ENCODE data around the gene SLC10A7.

The SLC10A7 gene

DNA sequence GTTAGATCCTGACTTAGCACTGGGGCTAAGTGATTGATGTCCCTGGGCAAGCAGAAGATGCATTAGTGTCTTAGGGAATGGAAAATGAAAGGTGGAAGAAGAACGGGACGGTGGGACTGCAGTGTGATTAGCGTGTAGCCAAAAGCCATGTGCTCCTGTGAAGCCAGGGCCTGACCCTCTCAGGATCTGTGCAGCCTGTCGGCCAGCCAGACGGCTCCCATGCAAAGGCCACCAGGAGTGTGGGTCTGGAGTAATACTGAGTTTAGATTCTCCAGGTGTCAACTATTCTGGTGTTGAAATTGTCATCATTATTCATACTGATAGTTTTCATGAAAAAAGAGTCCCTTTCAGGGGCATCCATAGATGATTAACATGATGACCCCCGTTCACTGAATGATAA, 275.4 kb downstream of the SLC10A7 start:
- no peak for DNase-seq

DNA sequence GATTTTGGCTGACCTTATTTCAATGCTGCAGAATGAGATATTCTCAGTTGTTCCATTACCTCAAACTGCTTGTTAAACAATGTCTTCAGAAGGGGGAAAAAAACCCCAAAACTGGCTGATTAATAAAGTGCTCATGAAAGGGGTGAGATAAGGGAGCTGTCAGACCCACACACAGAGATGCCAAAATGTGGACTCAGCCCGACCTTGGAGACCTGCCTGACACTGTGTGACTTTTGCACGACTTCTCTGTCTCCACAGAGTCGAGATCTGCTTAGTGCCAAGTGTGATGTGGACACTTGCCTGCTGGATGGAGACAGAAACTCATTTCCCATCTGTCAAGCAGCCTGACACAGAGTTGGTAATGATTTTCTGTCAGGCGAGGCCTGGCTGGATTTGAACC, 275.9 kb downstream of the SLC10A7 start:
- DNase-seq = no peak

DNA sequence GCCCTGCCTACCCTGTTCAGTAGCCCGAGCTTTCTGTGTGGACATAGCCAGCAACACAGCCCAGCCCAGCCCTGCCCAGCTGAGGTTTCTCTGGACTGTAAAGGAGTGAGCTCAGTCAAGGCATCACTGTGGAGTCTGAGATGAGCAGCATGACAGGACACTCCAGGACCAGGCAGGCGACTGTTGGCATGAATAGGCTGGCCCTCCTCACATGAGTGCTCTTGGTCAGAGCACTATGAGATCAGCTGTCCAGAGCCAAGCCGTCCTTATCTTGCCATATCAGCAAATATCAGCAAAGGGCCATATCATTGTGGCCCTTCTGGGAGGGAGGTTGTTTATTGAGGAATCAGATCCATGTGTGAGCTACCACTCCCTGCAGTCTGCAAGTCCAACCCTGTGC, 276.5 kb downstream of the SLC10A7 start:
- no peak for DNase-seq

DNA sequence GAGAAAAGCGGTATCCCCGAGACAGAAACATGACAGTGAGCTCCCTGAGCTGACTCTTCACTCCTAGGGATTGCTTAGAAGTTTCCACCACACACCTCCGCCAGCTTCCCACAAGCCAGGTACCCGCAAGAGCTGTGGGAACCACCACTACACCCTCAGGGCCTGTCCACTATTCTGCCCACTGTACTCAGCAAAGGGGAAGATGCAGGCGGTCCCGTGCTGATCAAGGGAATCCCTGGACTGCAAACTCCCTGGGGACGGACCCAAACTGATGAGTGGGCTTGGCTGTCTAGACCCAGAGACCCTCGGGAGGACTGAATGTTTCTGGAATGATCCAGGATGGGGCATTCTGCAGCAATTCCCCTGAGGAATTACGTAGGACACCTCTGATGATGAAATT, 277.2 kb downstream of the SLC10A7 start:
- DNase-seq = no peak

DNA sequence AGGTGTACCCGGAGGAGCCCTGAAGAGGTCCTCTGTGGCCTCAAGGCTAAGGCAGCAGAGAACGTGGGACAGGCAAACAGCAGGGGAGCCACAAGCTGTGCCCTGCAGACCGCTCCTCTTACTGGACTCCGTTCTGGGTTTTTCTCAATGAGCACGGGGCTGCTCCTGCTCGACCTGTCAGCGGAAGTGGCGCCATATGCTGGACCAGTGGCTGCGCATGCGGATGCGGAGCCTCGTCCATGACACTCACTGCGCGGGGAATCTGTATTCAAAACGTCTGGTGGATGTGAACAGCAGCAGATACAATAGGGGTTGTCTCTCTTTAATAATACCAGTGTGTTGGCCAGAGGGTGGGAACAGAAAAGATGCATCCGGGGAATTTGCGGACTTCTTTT, 277.9 kb downstream of the SLC10A7 start:
- no peak for DNase-seq

DNA sequence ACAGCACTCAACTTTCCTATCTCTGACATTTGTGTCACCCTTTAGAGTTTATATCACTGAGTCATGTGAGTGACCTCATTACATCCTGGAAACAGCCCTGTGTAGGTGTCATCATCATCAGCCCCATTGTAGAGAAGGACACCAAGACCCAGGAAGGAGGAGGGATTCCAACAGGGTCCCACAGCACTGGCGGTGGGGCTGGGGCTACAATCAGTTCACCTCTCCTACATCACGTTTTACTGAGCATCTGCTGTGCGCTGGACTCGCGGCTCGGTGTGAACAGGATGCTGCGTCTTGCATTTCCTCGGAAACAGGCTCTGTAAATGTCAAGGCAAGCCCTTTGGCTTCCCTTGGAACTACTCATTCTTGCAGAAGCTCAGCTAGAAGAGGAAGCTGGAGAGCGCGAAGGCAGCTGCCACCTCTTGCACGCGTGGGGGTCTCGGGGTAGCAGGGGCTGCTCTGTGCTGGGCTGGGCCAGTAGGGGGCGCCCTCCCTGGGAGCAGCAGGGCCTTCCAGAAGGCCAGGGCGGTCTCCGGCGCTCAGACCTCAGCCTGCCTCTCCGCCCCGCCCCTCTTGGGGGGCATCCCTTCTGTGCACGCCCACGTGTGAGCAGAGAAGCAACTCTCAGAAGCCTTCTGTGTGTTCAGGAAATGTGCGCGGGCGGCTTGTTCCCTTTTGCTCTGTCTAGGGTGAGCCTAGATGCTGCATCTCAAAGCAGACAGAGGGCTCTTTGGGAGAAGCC, 278.4 kb downstream of the SLC10A7 start:
- DNase-seq = peak; percentile 57

DNA sequence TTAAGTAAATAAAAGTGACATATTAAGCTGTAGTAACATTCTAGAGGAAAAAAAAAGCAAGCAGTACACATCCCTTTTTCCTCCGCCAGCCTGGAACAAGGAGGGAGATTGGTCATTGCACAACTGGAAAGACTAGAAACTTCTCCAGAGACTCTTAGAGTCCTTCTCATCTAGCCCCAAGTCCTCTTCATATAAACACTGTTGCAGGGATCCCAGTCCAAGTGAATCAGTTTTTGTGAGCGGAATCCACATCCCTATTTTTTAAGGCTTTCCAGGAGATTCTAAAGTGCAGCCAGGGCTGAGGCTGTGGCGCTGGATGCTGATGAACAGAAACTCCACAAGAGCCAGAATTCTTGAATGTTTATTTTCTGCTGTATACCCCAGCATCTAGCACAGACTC, 283.6 kb downstream of the SLC10A7 start:
- no peak for DNase-seq

DNA sequence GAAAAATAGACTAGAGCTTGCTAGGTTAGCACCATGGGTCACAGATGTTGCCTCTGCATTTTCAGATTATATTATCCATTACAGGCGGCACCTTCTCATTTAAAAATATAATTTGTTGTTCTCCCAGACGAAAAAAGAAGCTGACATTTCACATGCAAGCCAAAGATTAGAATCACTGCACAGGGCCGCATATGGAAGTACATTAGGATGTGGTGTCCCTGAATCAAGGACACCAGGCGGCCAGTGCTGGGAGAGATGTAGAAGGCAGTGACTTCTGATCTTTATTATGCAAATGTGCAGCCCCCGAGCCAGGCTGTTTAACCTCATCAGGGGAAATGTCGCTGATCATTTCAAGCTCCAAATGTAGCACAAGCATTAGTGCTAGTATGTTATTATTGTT, 284.6 kb downstream of the SLC10A7 start:
- DNase-seq = no peak

DNA sequence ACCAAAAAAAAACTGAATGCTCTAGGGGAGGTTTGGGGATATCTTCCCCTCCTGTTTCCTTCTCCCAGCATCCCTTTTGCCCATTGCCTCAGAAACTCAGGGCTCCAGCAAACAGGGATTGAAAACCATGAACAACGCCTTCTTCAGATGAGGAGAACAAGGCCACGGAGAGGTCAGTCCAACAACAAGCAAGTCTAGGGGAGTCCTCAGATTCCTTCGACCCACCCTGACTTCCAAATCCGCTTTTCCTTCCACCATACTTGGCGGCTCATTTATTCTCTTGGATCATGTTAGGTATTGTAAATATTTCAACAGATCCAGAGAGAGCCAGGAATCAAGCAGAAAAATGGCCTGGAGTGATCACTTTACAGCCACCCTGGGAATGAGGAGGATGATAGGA, 285.5 kb downstream of the SLC10A7 start:
- DNase-seq = no peak

DNA sequence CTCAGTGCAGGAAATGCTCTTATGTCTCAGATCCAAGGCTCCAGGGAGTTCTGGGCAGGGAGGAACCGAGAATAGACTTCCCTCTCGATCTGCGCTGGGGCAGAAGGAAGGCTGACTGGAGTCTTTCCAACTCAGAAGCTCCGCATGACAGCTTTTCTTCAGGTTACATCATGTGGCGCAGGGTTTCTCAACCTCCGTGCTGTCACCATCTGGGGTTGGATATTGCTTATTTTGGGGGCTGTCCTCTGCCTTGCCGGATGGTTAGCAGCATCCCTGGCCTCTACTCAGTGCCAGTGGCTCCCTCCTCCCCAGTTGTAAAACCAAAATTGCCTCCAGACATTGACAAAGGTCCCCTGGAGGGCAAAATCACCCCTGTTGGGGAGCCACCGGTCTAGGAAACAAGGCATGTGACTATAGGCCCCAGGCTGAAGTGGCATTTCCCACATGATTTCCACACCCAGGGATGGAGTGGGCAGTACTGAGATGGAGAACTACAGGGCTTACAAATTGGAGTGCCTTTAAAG, 286.0 kb downstream of the SLC10A7 start:
- DNase-seq = no peak

DNA sequence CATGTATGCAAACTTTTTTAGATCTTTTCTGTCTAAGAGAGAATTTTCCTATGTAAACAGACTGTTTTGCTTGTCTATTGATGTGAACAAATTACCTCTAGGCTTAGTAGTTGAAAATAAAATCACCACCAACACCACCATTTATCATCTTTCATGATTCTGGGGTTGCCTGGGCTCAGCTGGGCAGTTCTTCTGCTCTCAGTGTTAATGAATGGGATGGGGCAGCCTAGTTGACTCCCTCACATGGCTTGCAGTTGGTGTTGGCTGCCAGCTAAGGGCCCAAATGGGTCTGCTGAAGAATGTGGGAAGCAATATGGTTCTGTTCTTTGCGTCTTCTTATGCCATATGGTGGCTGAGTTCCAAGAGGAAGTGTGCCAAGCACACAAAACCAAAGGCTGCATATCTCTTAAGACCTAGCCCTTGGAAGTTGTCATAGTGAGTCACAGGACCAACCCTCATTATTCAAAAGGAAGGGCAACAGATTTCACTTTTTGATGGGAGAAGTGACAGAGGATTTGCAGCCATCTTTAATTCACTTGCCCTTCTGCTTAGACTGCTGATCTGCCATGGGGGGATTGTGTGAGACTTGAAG, 289.5 kb downstream of the SLC10A7 start:
- no peak for DNase-seq

DNA sequence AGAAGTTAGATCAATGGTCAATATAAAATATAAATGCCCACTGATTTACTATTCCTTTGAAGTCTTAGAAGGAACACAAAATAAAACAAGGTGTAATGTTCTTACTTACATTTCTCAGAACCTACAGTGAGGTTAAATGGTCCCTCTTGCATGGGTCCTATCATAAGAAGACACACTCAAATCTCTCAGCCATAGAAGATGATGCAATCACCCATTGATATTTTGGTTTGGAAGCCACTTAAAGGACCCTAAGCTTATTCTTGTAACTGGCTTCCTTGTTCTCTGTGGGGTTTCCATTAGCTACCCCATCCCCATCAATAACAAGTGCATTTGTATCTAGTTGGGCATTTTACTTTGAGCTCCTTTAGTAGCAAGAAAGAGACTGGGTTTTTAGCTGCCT, 292.3 kb downstream of the SLC10A7 start:
- no peak for DNase-seq

DNA sequence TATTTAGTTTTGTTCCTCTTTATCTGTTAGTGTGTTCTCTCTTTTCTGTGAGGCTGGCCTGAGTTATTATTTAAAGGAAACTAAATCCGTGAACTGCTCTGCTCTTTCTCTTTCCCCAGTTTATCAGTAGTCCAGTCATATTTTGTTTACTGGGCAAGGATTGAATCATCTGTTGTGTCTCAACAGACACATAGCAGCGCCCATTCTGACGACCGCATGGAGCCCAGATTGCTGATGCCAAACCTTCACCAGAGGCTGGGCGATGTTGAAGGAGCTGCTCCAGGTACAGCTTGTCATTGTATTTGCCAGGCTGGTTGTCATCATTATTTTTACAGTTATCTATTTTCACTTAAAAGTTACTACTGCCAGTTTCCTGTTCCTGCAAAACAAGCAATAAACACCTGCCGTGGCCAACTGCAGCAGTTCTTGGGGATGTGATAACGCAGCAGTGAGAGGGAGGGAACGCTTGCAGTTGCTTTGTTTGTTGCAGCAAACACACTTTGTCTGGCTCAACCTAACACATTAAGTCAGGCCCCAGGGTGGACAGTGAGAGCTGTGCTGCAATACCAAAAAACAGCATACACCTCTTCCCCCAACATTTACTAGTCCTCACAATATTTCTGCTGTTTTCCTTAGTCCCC, 297.3 kb downstream of the SLC10A7 start:
- no peak for DNase-seq

DNA sequence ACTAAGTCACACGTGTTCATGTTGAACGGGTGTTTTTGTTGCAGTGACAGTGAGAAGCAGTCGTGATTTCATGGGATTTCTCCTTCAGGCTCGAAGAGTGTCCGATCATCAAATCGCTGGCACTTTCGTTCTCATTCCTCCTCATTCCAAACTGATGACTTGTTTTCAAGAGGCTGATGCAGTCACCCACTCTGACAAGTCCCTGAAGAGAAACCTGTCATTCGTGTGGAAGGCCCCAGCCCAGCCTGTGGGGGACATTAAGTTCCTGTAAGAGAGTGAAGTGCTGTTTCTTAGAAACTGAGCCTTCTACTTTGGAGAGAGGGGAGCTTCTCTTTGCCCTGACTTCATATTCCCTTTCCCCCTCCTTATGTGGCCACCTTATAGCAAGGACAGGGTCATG, 299.4 kb downstream of the SLC10A7 start:
- DNase-seq = no peak

DNA sequence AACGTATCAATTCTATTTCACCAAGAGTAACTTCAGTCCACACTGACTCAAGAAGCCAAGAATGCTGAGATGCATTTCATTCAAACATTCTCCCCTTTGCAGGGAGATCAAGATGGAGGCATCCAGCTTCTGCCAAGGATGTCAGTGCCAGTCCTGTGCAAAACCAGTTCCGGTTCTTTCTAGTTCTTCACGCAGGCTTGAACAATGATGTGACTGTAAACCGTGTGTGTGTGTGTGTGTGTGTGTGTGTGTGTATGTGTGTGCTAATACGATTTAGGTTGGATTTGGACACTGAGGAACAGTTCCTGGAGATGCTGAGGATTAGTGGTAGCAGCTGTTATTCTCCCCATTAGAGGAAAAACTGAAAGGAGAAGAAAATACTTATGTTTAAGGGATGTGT, 307.5 kb downstream of the SLC10A7 start, which contains the start of gene REELD1:
TSS of gene REELD1 (plus strand) at position 301 of the 400 bp plus-strand sequence. CDS start 2,415 bp downstream, outside the sequence.
- DNase-seq = no peak

DNA sequence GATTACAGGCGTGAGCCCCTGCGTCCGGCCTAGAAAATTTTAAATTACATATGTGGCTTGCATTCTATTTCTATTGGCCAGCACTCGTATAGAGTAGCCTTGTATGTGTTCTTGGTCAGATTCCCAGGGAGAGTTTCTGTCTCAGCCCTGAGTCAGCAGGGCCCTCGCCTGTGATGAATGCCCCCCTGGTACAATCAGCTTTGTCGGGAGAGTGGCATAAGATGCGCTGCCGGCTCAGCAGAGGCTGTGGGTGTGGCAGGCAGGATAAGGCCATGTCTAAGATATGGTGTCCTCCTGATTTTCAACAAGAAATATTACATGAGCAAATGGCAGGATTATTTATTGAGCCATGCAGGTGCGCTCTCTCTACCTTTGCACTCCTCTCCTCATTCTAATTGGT, 309.0 kb downstream of the SLC10A7 start:
- no peak for DNase-seq

DNA sequence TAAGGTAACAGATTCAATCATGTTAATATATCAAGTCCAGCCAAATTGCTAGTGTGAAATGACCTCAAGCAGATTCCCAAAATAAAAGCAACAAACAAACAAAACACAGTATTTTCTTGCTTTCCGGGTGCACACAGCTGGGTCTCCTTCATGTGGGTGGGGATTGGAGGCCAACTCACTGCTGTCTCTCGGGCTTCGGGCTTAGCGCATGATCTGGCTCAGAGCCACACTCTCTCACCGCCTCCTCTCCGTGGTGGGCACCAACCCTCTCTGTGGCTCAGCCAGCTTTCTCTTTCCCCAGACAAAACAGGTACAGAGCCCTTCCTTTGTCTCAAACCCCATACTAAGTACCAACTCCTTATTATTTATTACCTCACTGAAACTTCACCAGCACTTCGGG, 310.3 kb downstream of the SLC10A7 start:
- DNase-seq = no peak

DNA sequence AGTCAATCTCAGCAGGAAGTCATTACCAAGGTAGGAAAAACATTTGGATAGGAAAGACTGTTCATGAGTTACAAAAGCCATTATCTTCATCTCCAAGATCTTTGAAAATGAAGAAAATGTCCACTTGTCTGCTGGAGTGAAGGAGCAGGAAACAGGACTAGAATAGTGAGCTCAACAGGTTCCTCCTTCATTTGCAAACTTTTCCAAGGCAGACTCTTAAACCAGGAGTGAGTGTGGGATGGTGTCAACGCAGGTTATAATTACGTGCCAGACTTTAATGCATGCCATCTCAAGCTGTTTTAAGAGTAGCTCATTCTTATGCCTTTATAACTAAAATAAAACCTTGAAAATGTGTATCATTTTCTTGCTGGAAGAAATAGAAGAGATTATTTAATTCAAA, 310.9 kb downstream of the SLC10A7 start:
- no peak for DNase-seq

DNA sequence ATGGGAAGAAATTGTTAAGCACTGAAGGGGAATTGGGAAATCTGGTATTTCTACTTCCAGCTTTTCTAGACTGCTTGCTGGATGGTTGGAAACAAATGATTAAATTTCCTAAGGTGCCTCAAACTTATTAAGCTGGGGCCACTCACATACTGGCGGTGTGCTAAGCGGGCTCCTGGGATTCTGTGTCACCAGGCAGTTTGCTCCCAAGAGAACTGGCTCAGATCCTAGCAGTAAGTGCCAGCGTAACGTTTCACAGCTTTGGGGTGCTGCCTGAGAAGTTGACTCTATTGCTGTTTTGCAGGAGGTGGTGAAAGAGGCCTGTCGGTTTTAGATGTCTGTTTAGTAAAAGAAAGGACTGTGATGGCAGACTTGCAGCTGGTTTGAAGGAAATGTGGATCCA, 314.3 kb downstream of the SLC10A7 start:
- DNase-seq = no peak

All from stimulated activated CD4-positive, alpha-beta T cell treated with anti-CD3 and anti-CD28 coated beads, Interleukin-4, amount 100 ng/mL, for 24 hours (primary cell).